SK-N-SH treated with all-trans-retinoic acid at 6 μM for 48 hours (cell line): Measurements from ENCODE around the gene TANGO2.
A peak's percentile ranks its signal among the peaks of the same experiment; 100 is the strongest.

Experiments
- ATAC-seq: fragments of 200-7000 bp; cut with Tn5 transposase; 3 replicates; pipeline ENCODE4 v1.9.1; 2020; ENCODE audit warnings: mild to moderate bottlenecking, moderate library complexity
- ARNTL ChIP-seq: fragments of 450-650 bp; formaldehyde crosslinking; IDR thresholded peaks from 2 replicates; pipeline ENCODE4 v1.5.0; 2020; ENCODE audit warnings: low read depth, mild to moderate bottlenecking, moderate library complexity, borderline replicate concordance
- CSDC2 ChIP-seq: fragments of 250-450 bp; sonication (Bioruptor Pico); IDR thresholded peaks from 2 replicates; pipeline ENCODE4 v1.5.0; 2020; ENCODE audit warnings: mild to moderate bottlenecking, moderate library complexity
- ISL1 ChIP-seq: fragments of 250-450 bp; sonication (Bioruptor Pico); IDR thresholded peaks from 2 replicates; pipeline ENCODE4 v2.1.2; 2022; ENCODE audit warnings: mild to moderate bottlenecking, moderate library complexity
- PATZ1 ChIP-seq: fragments of 250-450 bp; sonication (Bioruptor Pico); IDR thresholded peaks from 2 replicates; pipeline ENCODE4 v1.8.0; 2020; ENCODE audit warnings: mild to moderate bottlenecking, moderate library complexity, borderline replicate concordance
- POU6F1 ChIP-seq: fragments of 250-450 bp; sonication (Bioruptor Pico); IDR thresholded peaks from 2 replicates; pipeline ENCODE4 v1.8.0; 2021; ENCODE audit warnings: low read depth, mild to moderate bottlenecking, moderate library complexity, borderline replicate concordance
- PPARA ChIP-seq: fragments of 250-450 bp; sonication (Bioruptor Pico); IDR thresholded peaks from 2 replicates; pipeline ENCODE4 v1.5.0; 2020; ENCODE audit warnings: mild to moderate bottlenecking, borderline replicate concordance
- RARB ChIP-seq: fragments of 250-450 bp; sonication (Bioruptor Pico); IDR thresholded peaks from 2 replicates; pipeline ENCODE4 v1.8.0; 2021; ENCODE audit warnings: mild to moderate bottlenecking, moderate library complexity
- SNAI2 ChIP-seq: fragments of 250-450 bp; sonication (Bioruptor Pico); IDR thresholded peaks from 2 replicates; pipeline ENCODE4 v1.5.0; 2020; ENCODE audit warnings: mild to moderate bottlenecking, moderate library complexity
- TCF4 ChIP-seq: fragments of 250-450 bp; sonication (Bioruptor Pico); IDR thresholded peaks from 2 replicates; pipeline ENCODE4 v1.8.0; 2021; ENCODE audit warnings: mild to moderate bottlenecking, moderate library complexity, borderline replicate concordance
- TOX ChIP-seq: fragments of 250-450 bp; sonication (Bioruptor Pico); IDR thresholded peaks from 2 replicates; pipeline ENCODE4 v1.8.0; 2021; ENCODE audit warnings: mild to moderate bottlenecking, moderate library complexity, borderline replicate concordance
- ZC3H10 ChIP-seq: fragments of 250-450 bp; sonication (Bioruptor Pico); IDR thresholded peaks from 2 replicates; pipeline ENCODE4 v1.5.1; 2021; ENCODE audit warnings: mild to moderate bottlenecking, moderate library complexity
- ZFP3 ChIP-seq: fragments of 250-450 bp; sonication (Bioruptor Pico); IDR thresholded peaks from 2 replicates; pipeline ENCODE4 v1.5.0; 2020; ENCODE audit warnings: mild to moderate bottlenecking, moderate library complexity
- ZNF565 ChIP-seq: fragments of 450-650 bp; formaldehyde crosslinking; conservative IDR thresholded peaks from 2 replicates; pipeline ENCODE4 v1.5.0; 2020; ENCODE audit warnings: low read depth, mild to moderate bottlenecking, moderate library complexity
- ZNF8 ChIP-seq: fragments of 450-650 bp; formaldehyde crosslinking; IDR thresholded peaks from 2 replicates; pipeline ENCODE4 v1.5.0; 2020; ENCODE audit warnings: mild to moderate bottlenecking, moderate library complexity
- TF ChIP-seq, protein P1 (sequence below): fragments of 250-450 bp; sonication (Bioruptor Pico); IDR thresholded peaks from 2 replicates; pipeline ENCODE4 v1.5.0; 2020; ENCODE audit warnings: mild to moderate bottlenecking, moderate library complexity
- TF ChIP-seq, protein P2 (sequence below): fragments of 250-450 bp; sonication (Bioruptor Pico); IDR thresholded peaks from 2 replicates; pipeline ENCODE4 v1.5.1; 2020; ENCODE audit warnings: low read depth, mild to moderate bottlenecking, moderate library complexity

Gene TANGO2

GRCh38 chr22:20060700-20061480 lies 40.0 kb downstream of the TANGO2 start (continued):
- no peak for TF ChIP-seq POU6F1 (CRISPR knock-in tag)
- TF ChIP-seq TCF4 (CRISPR knock-in tag), result no peak
- no peak for TF ChIP-seq ARNTL (CRISPR knock-in tag)
- TF ChIP-seq PPARA (CRISPR knock-in tag), result no peak
- TF ChIP-seq, all 23 proteins: peak for 0

- ATAC-seq, result no peak
- TF ChIP-seq ZFP3 (CRISPR knock-in tag) (no peak), RARB (CRISPR knock-in tag) (no peak), CSDC2 (no peak), ZC3H10 (CRISPR knock-in tag) (no peak), ZNF565 (no peak), ZNF8 (no peak), SNAI2 (no peak)
These were observed 40.6 kb downstream of the TANGO2 start for GRCh38 chr22:20061481-20061861.

DNA sequence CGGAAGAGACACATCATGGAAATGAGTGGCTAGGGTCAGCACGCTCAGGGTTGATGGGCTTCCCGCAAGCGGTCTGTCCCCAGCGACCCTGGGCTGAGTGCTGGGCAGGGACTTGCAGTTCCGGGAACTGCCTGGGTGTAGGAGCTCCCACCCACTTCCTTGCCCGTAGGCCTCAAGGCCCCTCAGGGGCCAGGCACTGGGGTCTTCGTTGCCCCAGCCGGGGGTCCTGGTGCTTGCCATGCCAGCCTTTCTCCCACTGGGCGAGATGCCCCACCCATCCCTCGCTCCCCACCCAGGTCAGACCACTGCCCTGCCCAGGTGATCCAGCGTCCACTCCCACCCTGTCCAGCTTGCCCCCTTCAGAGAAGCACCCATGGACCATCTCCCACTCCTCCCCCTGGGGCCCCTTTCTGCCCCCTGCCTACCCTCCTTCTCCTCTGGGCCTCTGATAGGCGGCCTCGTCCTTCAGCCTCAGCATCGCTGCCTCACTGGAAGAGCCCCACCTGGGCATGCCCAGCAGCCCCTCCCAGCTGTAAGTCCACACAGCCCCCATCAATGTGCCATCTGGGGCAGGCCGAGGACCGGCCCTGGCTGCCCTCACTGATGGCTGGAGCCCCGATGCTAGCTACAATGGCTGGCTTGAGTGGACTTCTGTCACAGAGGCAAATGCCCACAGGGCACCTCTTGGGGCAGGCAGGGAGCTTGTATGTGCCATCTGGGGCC lies 41.3 kb downstream of the TANGO2 start:
- ATAC-seq, result no peak
- TF ChIP-seq RARB (CRISPR knock-in tag), result no peak
- no peak for TF ChIP-seq TOX (CRISPR knock-in tag)
- no peak for TF ChIP-seq TCF4 (CRISPR knock-in tag)
- TF ChIP-seq, protein P1, sequence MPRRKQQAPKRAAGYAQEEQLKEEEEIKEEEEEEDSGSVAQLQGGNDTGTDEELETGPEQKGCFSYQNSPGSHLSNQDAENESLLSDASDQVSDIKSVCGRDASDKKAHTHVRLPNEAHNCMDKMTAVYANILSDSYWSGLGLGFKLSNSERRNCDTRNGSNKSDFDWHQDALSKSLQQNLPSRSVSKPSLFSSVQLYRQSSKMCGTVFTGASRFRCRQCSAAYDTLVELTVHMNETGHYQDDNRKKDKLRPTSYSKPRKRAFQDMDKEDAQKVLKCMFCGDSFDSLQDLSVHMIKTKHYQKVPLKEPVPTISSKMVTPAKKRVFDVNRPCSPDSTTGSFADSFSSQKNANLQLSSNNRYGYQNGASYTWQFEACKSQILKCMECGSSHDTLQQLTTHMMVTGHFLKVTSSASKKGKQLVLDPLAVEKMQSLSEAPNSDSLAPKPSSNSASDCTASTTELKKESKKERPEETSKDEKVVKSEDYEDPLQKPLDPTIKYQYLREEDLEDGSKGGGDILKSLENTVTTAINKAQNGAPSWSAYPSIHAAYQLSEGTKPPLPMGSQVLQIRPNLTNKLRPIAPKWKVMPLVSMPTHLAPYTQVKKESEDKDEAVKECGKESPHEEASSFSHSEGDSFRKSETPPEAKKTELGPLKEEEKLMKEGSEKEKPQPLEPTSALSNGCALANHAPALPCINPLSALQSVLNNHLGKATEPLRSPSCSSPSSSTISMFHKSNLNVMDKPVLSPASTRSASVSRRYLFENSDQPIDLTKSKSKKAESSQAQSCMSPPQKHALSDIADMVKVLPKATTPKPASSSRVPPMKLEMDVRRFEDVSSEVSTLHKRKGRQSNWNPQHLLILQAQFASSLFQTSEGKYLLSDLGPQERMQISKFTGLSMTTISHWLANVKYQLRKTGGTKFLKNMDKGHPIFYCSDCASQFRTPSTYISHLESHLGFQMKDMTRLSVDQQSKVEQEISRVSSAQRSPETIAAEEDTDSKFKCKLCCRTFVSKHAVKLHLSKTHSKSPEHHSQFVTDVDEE, result no peak
- TF ChIP-seq PATZ1 (CRISPR knock-in tag), result no peak
- TF ChIP-seq, protein P2, sequence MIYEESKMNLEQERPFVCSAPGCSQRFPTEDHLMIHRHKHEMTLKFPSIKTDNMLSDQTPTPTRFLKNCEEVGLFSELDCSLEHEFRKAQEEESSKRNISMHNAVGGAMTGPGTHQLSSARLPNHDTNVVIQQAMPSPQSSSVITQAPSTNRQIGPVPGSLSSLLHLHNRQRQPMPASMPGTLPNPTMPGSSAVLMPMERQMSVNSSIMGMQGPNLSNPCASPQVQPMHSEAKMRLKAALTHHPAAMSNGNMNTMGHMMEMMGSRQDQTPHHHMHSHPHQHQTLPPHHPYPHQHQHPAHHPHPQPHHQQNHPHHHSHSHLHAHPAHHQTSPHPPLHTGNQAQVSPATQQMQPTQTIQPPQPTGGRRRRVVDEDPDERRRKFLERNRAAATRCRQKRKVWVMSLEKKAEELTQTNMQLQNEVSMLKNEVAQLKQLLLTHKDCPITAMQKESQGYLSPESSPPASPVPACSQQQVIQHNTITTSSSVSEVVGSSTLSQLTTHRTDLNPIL (CRISPR knock-in tag), result no peak
- TF ChIP-seq ISL1, result no peak
- no peak for TF ChIP-seq ZFP3 (CRISPR knock-in tag)

GRCh38 chr22:20062766-20063083 lies 41.8 kb downstream of the TANGO2 start:
- ATAC-seq, result peak; percentile 42; the same call in 2 of the 3 replicates
- TF ChIP-seq SNAI2 (no peak), CSDC2 (no peak), ARNTL (CRISPR knock-in tag) (no peak), ZNF565 (no peak), ISL1 (no peak)
